K562 (cell line): Measurements from ENCODE around the gene MAN1A1. TPM values are rescaled to one million over a fixed set of nuclear protein-coding genes. Genes with fewer than 3 reads are reported as not detected.

Experiments used
- ASH1L ChIP-seq: fragments of 450-650 bp; IDR thresholded peaks from 2 replicates; pipeline ENCODE4 v1.6.1; 2018; ENCODE audit warnings: borderline replicate concordance, mild to moderate bottlenecking, low read depth; ENCODE audit not compliant: partially characterized antibody
- CHCHD3 ChIP-seq: fragments of 250-450 bp; sonication (Bioruptor Pico); IDR thresholded peaks from 2 replicates; pipeline ENCODE4 v2.1.2; 2022; ENCODE audit warnings: mild to moderate bottlenecking
- CTBP1 ChIP-seq: fragments of 450-650 bp; IDR thresholded peaks from 2 replicates; pipeline ENCODE4 v1.6.1; 2016; ENCODE audit warnings: borderline replicate concordance
- DPF2 ChIP-seq: fragments of 450-650 bp; IDR thresholded peaks from 2 replicates; pipeline ENCODE4 v1.6.1; 2016
- E2F4 ChIP-seq: sonication (generic); formaldehyde crosslinking; IDR thresholded peaks from 2 replicates; pipeline ENCODE4 v1.8.0; 2022; ENCODE audit warnings: mild to moderate bottlenecking, low read depth, missing genetic modification reagents
- FOXJ2 ChIP-seq: fragments of 200-800 bp; sonication (Bioruptor generic); IDR thresholded peaks from 2 replicates; pipeline ENCODE4 v1.6.1; 2016; ENCODE audit warnings: missing genetic modification characterization, missing compliant biosample characterization
- GATAD2B ChIP-seq: fragments of 450-650 bp; IDR thresholded peaks from 2 replicates; pipeline ENCODE4 v1.6.1; 2017; ENCODE audit warnings: mild to moderate bottlenecking, borderline replicate concordance
- HDAC1 ChIP-seq, 2 experiments: fragments of 450-650 bp; IDR thresholded peaks; 2 replicates each; pipeline ENCODE4 v1.6.1; 2016 to 2017; ENCODE audit warnings: inconsistent platforms in 1 of 2, mild to moderate bottlenecking in 1 of 2, moderate library complexity in 1 of 2
- HNRNPK ChIP-seq: fragments of 200-400 bp; formaldehyde crosslinking; IDR thresholded peaks from one replicate; pipeline ENCODE4 v1.6.1; 2018; ENCODE audit warnings: mild to moderate bottlenecking, low read depth, low read length; ENCODE audit not compliant: poor library complexity, severe bottlenecking
- MTF1 ChIP-seq: fragments of 250-450 bp; sonication (Bioruptor Pico); IDR thresholded peaks from 2 replicates; pipeline ENCODE4 v1.9.0; 2021; ENCODE audit warnings: moderate library complexity, mild to moderate bottlenecking, inconsistent platforms, borderline replicate concordance
- MYC ChIP-seq, 2 experiments: fragments of 250-450 bp in 1 of 2; sonication (Bioruptor Pico) in 1 of 2; IDR thresholded peaks; 2 replicates each; pipeline versions ENCODE4 v1.5.1 to v1.6.1; 2012 to 2021; ENCODE audit warnings: low read depth in 2 of 2, borderline replicate concordance in 1 of 2, improper control_type of control experiment in 1 of 2, low read length in 1 of 2, mild to moderate bottlenecking in 1 of 2, moderate library complexity in 1 of 2
- PCBP2 ChIP-seq: fragments of 200-400 bp; formaldehyde crosslinking; IDR thresholded peaks from 2 replicates; pipeline ENCODE4 v1.6.1; 2018; ENCODE audit warnings: low read length, low read depth, mild to moderate bottlenecking, moderate library complexity; ENCODE audit not compliant: poor library complexity, severe bottlenecking
- SMARCA4 ChIP-seq: fragments of 450-650 bp; IDR thresholded peaks from 2 replicates; pipeline ENCODE4 v1.6.1; 2016
- SMARCB1 ChIP-seq: IDR thresholded peaks from 2 replicates; pipeline ENCODE4 v1.6.1; 2011; ENCODE audit warnings: improper control_type of control experiment, low read depth; ENCODE audit not compliant: insufficient read length
- SMARCC2 ChIP-seq: fragments of 450-650 bp; IDR thresholded peaks from 2 replicates; pipeline ENCODE4 v1.6.1; 2017; ENCODE audit warnings: antibody characterized with exemption, moderate library complexity, mild to moderate bottlenecking, low read depth
- SMARCE1 ChIP-seq: fragments of 450-650 bp; IDR thresholded peaks from 2 replicates; pipeline ENCODE4 v1.7.1; 2016; ENCODE audit warnings: mild to moderate bottlenecking
- TCF3 ChIP-seq: sonication (generic); formaldehyde crosslinking; IDR thresholded peaks from 2 replicates; pipeline ENCODE4 v1.4.0; 2020; ENCODE audit warnings: mild to moderate bottlenecking, missing genetic modification reagents
- TCF7L2 ChIP-seq: fragments of 150-350 bp; IDR thresholded peaks from 2 replicates; pipeline ENCODE4 v1.6.1; 2016; ENCODE audit warnings: low read depth, mild to moderate bottlenecking, low read length, moderate library complexity
- ZEB2 ChIP-seq: fragments of 450-650 bp; IDR thresholded peaks from 2 replicates; pipeline ENCODE4 v1.6.1; 2016
- ZKSCAN3 ChIP-seq: fragments of 250-450 bp; sonication (Bioruptor Pico); IDR thresholded peaks from 2 replicates; pipeline ENCODE4 v1.4.0; 2020
- ZNF24 ChIP-seq: fragments of 450-650 bp; IDR thresholded peaks from 2 replicates; pipeline ENCODE4 v1.6.1; 2016
- ZNF253 ChIP-seq: fragments of 250-450 bp; sonication (Bioruptor Pico); conservative IDR thresholded peaks from 2 replicates; pipeline ENCODE4 v1.6.1; 2021; ENCODE audit warnings: mild to moderate bottlenecking
- ZNF551 ChIP-seq: fragments of 250-450 bp; sonication (Bioruptor Pico); IDR thresholded peaks from 2 replicates; pipeline ENCODE4 v1.5.0; 2021; ENCODE audit warnings: mild to moderate bottlenecking, moderate library complexity
- ZNF696 ChIP-seq: fragments of 250-450 bp; sonication (Bioruptor Pico); conservative IDR thresholded peaks from 2 replicates; pipeline ENCODE4 v1.4.0; 2020; ENCODE audit warnings: mild to moderate bottlenecking, moderate library complexity
- ZNF766 ChIP-seq: fragments of 200-800 bp; sonication (Bioruptor generic); conservative IDR thresholded peaks from 2 replicates; pipeline ENCODE4 v1.6.1; 2016; ENCODE audit warnings: missing genetic modification characterization, missing compliant biosample characterization
- ZNF780A ChIP-seq: fragments of 250-450 bp; sonication (Bioruptor Pico); IDR thresholded peaks from 2 replicates; pipeline ENCODE4 v1.5.0; 2021; ENCODE audit warnings: mild to moderate bottlenecking
- polyA plus RNA-seq, 8 experiments: library from polyadenylated mRNA; depleted of rRNA in 4 of 8; stranded (reverse) in 5 of 8; unstranded in 3 of 8; fragments of >200 nt; fragmentation: Nextera tagmentation in 2 of 8; fragmentation: Illumina TruSeq in 1 of 8; extraction: Ambion mirVana in 2 of 8; extraction: Trizol in 1 of 8; gene quantifications; 2 replicates each; pipeline versions ENCODE4 v1.2.1 to v1.2.3, GENCODE V29; 2011 to 2014; ENCODE audit warnings: inconsistent platforms in 1 of 8, missing spikeins in 1 of 8
- total RNA-seq, 7 experiments: library from RNA; depleted of rRNA in 6 of 7; stranded (reverse); fragments of >200 nt in 6 of 7; fragmentation: Illumina TruSeq in 2 of 7; extraction: Trizol in 2 of 7; gene quantifications; 2 replicates each; pipeline versions ENCODE4 v1.2.1 to v1.2.3, GENCODE V29; 2011 to 2021; ENCODE audit warnings: low replicate concordance in 1 of 7
- TF ChIP-seq, protein P1 (sequence below): sonication (generic); formaldehyde crosslinking; IDR thresholded peaks from 2 replicates; pipeline ENCODE4 v1.8.0; 2022; ENCODE audit warnings: missing genetic modification reagents, mild to moderate bottlenecking, borderline replicate concordance
- TF ChIP-seq, protein P2 (sequence below): sonication (generic); formaldehyde crosslinking; IDR thresholded peaks from 2 replicates; pipeline ENCODE4 v1.8.0; 2022; ENCODE audit warnings: missing genetic modification reagents, mild to moderate bottlenecking, borderline replicate concordance

MAN1A1 gene
- total and polyA plus RNA-seq, 9 of the 15 experiments (the other 6 are each of a cell fraction or from before 2014, with no cell fraction given): 24.5 to 78.4 (median 59.7) TPM

- TF ChIP-seq ZNF24: peak; percentile 14; the same call in 1 of the 2 replicates
- TF ChIP-seq SMARCE1: peak; percentile 90
- TF ChIP-seq, protein P1, sequence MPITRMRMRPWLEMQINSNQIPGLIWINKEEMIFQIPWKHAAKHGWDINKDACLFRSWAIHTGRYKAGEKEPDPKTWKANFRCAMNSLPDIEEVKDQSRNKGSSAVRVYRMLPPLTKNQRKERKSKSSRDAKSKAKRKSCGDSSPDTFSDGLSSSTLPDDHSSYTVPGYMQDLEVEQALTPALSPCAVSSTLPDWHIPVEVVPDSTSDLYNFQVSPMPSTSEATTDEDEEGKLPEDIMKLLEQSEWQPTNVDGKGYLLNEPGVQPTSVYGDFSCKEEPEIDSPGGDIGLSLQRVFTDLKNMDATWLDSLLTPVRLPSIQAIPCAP: no peak
- TF ChIP-seq TCF3: peak; percentile 39; the same call in 1 of the 2 replicates
- TF ChIP-seq ZNF780A (CRISPR knock-in tag): no peak
- TF ChIP-seq E2F4 (CRISPR knock-in tag): no peak
- peak in 1 of 2 experiments; percentile 58; a peak in 1 of 4 replicates for TF ChIP-seq HDAC1 (IDR thresholded peaks at IDR 0.05)
- TF ChIP-seq TCF7L2: no peak
- TF ChIP-seq PCBP2: no peak
- TF ChIP-seq GATAD2B: peak; percentile 38; the same call in 1 of the 2 replicates
- no peak for TF ChIP-seq ZNF766 (CRISPR knock-in tag)
- 0 out of 2 replicates have a peak, but pooled peaks have one; percentile 47 for TF ChIP-seq SMARCC2
- no peak for TF ChIP-seq ZNF696 (CRISPR knock-in tag)
- 0 out of 2 replicates have a peak, but pooled peaks have one; percentile 42 for TF ChIP-seq FOXJ2 (tag)
- TF ChIP-seq DPF2: peak; percentile 90
- no peak for TF ChIP-seq MTF1 (CRISPR knock-in tag)
- TF ChIP-seq, protein P2, sequence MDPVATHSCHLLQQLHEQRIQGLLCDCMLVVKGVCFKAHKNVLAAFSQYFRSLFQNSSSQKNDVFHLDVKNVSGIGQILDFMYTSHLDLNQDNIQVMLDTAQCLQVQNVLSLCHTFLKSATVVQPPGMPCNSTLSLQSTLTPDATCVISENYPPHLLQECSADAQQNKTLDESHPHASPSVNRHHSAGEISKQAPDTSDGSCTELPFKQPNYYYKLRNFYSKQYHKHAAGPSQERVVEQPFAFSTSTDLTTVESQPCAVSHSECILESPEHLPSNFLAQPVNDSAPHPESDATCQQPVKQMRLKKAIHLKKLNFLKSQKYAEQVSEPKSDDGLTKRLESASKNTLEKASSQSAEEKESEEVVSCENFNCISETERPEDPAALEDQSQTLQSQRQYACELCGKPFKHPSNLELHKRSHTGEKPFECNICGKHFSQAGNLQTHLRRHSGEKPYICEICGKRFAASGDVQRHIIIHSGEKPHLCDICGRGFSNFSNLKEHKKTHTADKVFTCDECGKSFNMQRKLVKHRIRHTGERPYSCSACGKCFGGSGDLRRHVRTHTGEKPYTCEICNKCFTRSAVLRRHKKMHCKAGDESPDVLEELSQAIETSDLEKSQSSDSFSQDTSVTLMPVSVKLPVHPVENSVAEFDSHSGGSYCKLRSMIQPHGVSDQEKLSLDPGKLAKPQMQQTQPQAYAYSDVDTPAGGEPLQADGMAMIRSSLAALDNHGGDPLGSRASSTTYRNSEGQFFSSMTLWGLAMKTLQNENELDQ (CRISPR knock-in tag): no peak
- TF ChIP-seq HNRNPK: no peak
- no peak for TF ChIP-seq ASH1L
- no peak for TF ChIP-seq ZKSCAN3
- TF ChIP-seq CTBP1: peak; percentile 98
- TF ChIP-seq SMARCA4: peak; percentile 90
- TF ChIP-seq ZEB2: peak; percentile 99
- TF ChIP-seq ZNF551 (CRISPR knock-in tag): no peak
- TF ChIP-seq ZNF253 (CRISPR knock-in tag): no peak
- TF ChIP-seq CHCHD3 (CRISPR knock-in tag): no peak
- no peak for TF ChIP-seq SMARCB1
- TF ChIP-seq MYC (IDR thresholded peaks at IDR 0.05; ENCODE audit: low read depth, low read length): 0 out of 2 replicates have a peak, but pooled peaks have one; percentile 17
- no peak for TF ChIP-seq MYC (CRISPR knock-in tag; IDR thresholded peaks at IDR 0.05; ENCODE audit: borderline replicate concordance, low read depth)
These were observed 90.5 kb downstream of the MAN1A1 start (continued) for GRCh38 chr6:119259027-119259426.
